RKO (cell line): ENCODE measurements around the gene CCL28.

Experiments
- DNase-seq: peaks from one replicate; pipeline ENCODE4 v3.0.0-alpha.2; 2016; ENCODE audit warnings: low spot score

CCL28 gene

GRCh38 chr5:43357067-43357466 lies 55.1 kb downstream of the CCL28 start:
- no peak for DNase-seq

- no peak for DNase-seq
Measured at GRCh38 chr5:43354774-43355173, 57.4 kb downstream of the CCL28 start.

GRCh38 chr5:43353668-43354067 lies 58.5 kb downstream of the CCL28 start:
- DNase-seq: no peak

- no peak for DNase-seq
Measured at GRCh38 chr5:43352915-43353314, 59.3 kb downstream of the CCL28 start.

- DNase-seq: no peak
Measured at GRCh38 chr5:43352131-43352530, 60.1 kb downstream of the CCL28 start.

GRCh38 chr5:43348861-43349363 lies 63.3 kb downstream of the CCL28 start:
- DNase-seq: no peak

- DNase-seq: no peak
Measured at GRCh38 chr5:43348207-43348606, 64.0 kb downstream of the CCL28 start.

GRCh38 chr5:43338862-43339261 lies 73.3 kb downstream of the CCL28 start:
- DNase-seq: no peak

- DNase-seq: peak; percentile 61
Measured at GRCh38 chr5:43336159-43336558, 76.0 kb downstream of the CCL28 start.

- DNase-seq: no peak
Measured at GRCh38 chr5:43335681-43336080, 76.5 kb downstream of the CCL28 start.

- no peak for DNase-seq
Measured at GRCh38 chr5:43332401-43332800, 79.8 kb downstream of the CCL28 start.
